T-helper 2 cell treated with Interferon-gamma antibody and Interleukin-4, amounts not matched to agents 5 μg/mL and 100 μg/mL, for 36 hours (primary cell): ENCODE results near the gene VAV2.

Experiments
- DNase-seq: peaks from one replicate; pipeline ENCODE4 v3.0.0; 2021; ENCODE audit warnings: low spot score
- H3K27ac Mint-ChIP-seq: one replicate; pipeline ENCODE4 v1.8.0; 2021; ENCODE audit warnings: mild to moderate bottlenecking, mixed read lengths
- H3K27me3 Mint-ChIP-seq: one replicate; pipeline ENCODE4 v1.8.0; 2021; ENCODE audit warnings: low read depth, mixed read lengths
- H3K36me3 Mint-ChIP-seq: one replicate; pipeline ENCODE4 v1.8.0; 2021; ENCODE audit warnings: low read depth, mixed read lengths
- H3K4me1 Mint-ChIP-seq: one replicate; pipeline ENCODE4 v1.8.0; 2021; ENCODE audit warnings: low read depth, mixed read lengths
- H3K4me3 Mint-ChIP-seq: one replicate; pipeline ENCODE4 v1.8.0; 2022; ENCODE audit warnings: mild to moderate bottlenecking, moderate library complexity, mixed read lengths
- H3K9me3 Mint-ChIP-seq: one replicate; pipeline ENCODE4 v1.8.0; 2021; ENCODE audit warnings: mixed read lengths

The VAV2 gene

GRCh38 chr9:134032456-134033222 is 40.5 kb upstream of the VAV2 start:
- Mint-ChIP-seq H3K4me3 (no peak overlapping the region), H3K36me3 (peaks cover 24% of the 10 kb centered on the region), H3K27me3 (no peaks in the 10 kb centered on the region), H3K4me1 (no peaks in the 10 kb centered on the region), H3K9me3 (no peaks in the 10 kb centered on the region), H3K27ac (no peak overlapping the region)
- DNase-seq = no peak

- Mint-ChIP-seq H3K4me3 (no peak overlapping the region), H3K36me3 (peaks cover 20% of the 10 kb centered on the region), H3K27me3 (no peaks in the 10 kb centered on the region)
These were observed 39.7 kb upstream of the VAV2 start for GRCh38 chr9:134031783-134032182.

GRCh38 chr9:134030821-134031470 is 38.8 kb upstream of the VAV2 start:
- peaks cover 14% of the 10 kb centered on the region for H3K36me3 Mint-ChIP-seq
- no peak overlapping the region for H3K27ac Mint-ChIP-seq
- H3K9me3 Mint-ChIP-seq = no peaks in the 10 kb centered on the region
- DNase-seq = no peak
- H3K4me3 Mint-ChIP-seq = no peak overlapping the region
- H3K4me1 Mint-ChIP-seq = peaks cover 5% of the 10 kb centered on the region
- H3K27me3 Mint-ChIP-seq = no peaks in the 10 kb centered on the region

More at GRCh38 chr9:134031783-134032182, 39.7 kb upstream of the VAV2 start:
- Mint-ChIP-seq H3K9me3 (no peaks in the 10 kb centered on the region), H3K27ac (no peak overlapping the region), H3K4me1 (peaks cover 2% of the 10 kb centered on the region)
- DNase-seq = no peak

DNA sequence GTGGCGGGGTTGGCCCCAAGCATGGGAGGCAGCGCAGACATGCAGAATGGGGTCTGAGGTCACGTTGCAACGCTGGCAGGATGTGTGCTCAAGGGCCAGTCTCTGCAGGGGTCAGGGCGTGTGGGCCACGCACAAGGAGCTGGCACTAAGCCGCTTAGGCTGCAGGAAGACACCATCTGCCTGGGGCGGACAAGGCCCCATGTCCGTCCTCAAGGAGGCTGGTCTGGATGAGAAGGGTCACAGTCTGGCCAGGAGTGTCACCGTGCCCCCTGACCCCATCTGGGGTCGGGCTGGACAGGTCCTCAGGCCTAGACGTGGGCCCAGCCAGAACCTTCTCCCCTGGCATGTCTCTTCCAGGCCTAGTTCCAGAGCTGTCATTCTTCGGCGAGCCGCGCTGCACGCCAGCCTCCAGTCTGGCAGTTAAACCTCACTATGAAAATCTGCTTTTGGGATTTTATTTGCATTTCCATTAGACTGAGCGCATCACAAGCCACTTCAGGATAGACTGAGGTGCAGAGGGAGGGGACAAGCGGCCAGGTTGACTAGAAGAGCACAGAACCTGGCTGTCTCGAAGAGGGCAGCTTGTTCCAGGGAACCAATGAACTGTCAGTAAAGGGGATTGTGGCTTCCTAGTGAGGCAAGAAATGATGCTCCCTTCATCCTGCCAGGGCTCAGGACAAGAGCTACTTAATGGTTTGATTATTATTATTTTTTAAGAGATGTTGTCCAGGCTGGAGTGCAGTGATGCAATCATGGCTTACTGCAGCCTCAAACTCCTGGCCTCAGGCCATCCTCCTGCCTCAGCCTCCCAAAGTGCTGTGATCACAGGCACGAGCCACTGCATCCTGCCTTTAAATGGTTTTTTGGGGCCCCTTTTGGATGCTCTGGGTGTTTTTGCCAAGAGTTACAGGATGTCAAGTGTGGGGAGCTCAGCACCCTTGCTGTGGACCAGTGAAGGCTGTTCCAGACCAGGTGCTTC is 37.4 kb upstream of the VAV2 start:
- DNase-seq = no peak
- Mint-ChIP-seq H3K36me3 (peaks cover 7% of the 10 kb centered on the region), H3K9me3 (no peaks in the 10 kb centered on the region), H3K4me3 (no peak overlapping the region), H3K4me1 (peaks cover 6% of the 10 kb centered on the region), H3K27me3 (no peaks in the 10 kb centered on the region), H3K27ac (no peak overlapping the region)

GRCh38 chr9:134028575-134029247 is 36.6 kb upstream of the VAV2 start:
- H3K4me1 Mint-ChIP-seq = peaks cover 9% of the 10 kb centered on the region
- no peaks in the 10 kb centered on the region for H3K9me3 Mint-ChIP-seq
- no peak for DNase-seq
- H3K27ac Mint-ChIP-seq = no peak overlapping the region
- no peaks in the 10 kb centered on the region for H3K27me3 Mint-ChIP-seq
- no peak overlapping the region for H3K4me3 Mint-ChIP-seq
- peaks cover 7% of the 10 kb centered on the region for H3K36me3 Mint-ChIP-seq

- Mint-ChIP-seq H3K27ac (no peak overlapping the region), H3K9me3 (no peaks in the 10 kb centered on the region), H3K4me3 (no peak overlapping the region), H3K36me3 (peaks cover 4% of the 10 kb centered on the region), H3K4me1 (peaks cover 9% of the 10 kb centered on the region), H3K27me3 (no peaks in the 10 kb centered on the region)
- no peak for DNase-seq
These were observed 36.0 kb upstream of the VAV2 start for GRCh38 chr9:134028076-134028475.

DNA sequence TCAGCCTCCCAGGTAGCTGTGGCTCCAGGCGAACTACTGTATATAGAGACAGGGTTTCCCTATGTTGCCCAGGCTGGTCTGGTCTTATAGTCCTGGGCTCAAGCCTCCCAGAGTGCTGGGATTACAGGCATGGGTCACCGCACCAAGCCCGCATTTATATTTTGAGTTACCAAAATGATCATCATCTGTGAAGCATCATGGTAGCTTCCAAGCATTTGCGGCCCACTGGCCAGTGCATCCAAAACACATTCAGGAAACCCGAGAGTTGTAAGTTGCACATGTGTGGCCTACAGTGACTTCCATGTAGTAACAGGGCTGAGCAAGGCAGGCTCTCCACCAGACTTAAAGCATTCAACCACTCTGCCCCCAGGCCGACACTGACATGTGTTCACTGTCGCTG is 35.4 kb upstream of the VAV2 start:
- Mint-ChIP-seq H3K27ac (no peak overlapping the region), H3K36me3 (no peaks in the 10 kb centered on the region), H3K27me3 (no peaks in the 10 kb centered on the region), H3K4me3 (no peak overlapping the region), H3K9me3 (no peaks in the 10 kb centered on the region), H3K4me1 (peaks cover 9% of the 10 kb centered on the region)
- DNase-seq = no peak

DNA sequence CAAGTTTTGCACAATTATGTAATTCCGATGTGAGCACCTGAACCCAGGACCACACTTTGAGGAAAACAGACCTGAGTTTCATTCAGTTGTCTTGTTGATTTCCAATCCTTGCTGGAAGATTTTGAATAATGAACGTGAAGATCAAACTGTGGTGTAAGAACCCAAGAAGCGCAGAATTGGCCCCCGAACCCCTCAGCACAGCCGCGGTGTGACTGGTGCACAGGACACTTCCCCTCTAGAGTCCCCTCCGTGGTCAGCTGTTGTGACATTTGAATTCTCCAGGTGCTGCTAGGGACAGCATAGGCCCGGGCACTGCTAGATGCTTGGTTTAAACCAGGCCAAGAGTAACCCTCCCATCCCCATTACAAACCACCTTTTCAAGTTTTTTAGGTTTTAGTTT is 34.9 kb upstream of the VAV2 start:
- H3K4me3 Mint-ChIP-seq = peak overlapping the region; percentile 51
- no peak overlapping the region for H3K27ac Mint-ChIP-seq
- no peaks in the 10 kb centered on the region for H3K9me3 Mint-ChIP-seq
- H3K27me3 Mint-ChIP-seq = no peaks in the 10 kb centered on the region
- peaks cover 9% of the 10 kb centered on the region for H3K4me1 Mint-ChIP-seq
- no peaks in the 10 kb centered on the region for H3K36me3 Mint-ChIP-seq
- DNase-seq = no peak

GRCh38 chr9:134026581-134026980 is 34.5 kb upstream of the VAV2 start:
- H3K4me1 Mint-ChIP-seq = peaks cover 9% of the 10 kb centered on the region
- H3K27me3 Mint-ChIP-seq = no peaks in the 10 kb centered on the region
- no peaks in the 10 kb centered on the region for H3K36me3 Mint-ChIP-seq
- peak overlapping the region; percentile 78 for H3K4me3 Mint-ChIP-seq
- no peak overlapping the region for H3K27ac Mint-ChIP-seq
- H3K9me3 Mint-ChIP-seq = no peaks in the 10 kb centered on the region
- DNase-seq = no peak

DNA sequence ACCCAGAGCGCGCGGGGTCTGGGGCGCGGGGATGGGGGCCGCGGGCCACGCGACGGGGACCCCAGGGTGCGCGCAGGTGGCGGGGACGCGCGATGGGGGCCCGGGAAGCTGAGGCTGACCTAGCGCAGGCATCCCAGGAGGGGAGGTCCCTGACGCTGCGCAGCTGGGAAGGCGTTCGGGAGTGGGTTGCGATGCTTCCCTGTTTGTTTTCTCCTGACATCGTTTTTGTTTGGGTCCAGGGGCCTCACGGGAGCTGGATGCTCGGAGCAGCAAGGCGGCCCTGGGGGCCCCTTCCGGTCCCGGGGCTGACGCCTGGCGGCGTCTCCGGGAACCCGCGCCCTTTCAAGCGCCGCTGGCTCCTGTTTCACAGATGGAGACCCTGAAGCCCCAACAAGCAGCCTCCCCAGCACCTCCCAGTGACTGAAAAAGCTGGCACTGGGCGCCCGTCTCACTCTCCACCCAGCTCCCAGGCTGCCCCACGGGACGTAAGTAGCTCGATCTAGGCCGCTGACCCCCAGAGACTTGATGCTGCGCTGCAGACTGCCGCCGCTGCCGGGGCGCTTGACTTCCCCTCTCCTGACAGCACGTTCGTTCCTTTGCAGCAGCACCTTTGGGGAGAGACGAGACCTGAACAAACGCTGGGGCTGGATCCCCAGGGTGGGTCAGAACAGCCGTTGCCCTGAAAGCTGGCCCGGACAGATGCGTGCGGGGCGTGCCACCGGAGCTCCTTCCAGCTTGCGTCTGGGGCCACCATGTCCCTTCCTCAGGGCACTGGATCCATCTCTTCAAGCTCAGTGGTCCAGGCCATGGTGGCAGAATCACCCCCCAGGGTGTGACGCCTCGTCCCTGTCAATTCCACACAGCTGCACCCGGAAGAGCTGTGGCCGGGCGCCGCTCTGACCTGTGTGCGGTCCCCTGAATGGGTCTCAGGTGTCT is 33.8 kb upstream of the VAV2 start:
- Mint-ChIP-seq H3K27ac (peak overlapping the region; percentile 31), H3K9me3 (no peaks in the 10 kb centered on the region), H3K36me3 (no peaks in the 10 kb centered on the region), H3K4me3 (peak overlapping the region; percentile 79), H3K27me3 (no peaks in the 10 kb centered on the region), H3K4me1 (peaks cover 9% of the 10 kb centered on the region)
- DNase-seq = peak; percentile 49

- peak; percentile 91 for DNase-seq
- H3K4me1 Mint-ChIP-seq = peaks cover 9% of the 10 kb centered on the region
- no peaks in the 10 kb centered on the region for H3K36me3 Mint-ChIP-seq
- no peaks in the 10 kb centered on the region for H3K9me3 Mint-ChIP-seq
- peak within 1 kb of the TSS; percentile 79 for H3K4me3 Mint-ChIP-seq
- H3K27ac Mint-ChIP-seq = peak within 1 kb of the TSS; percentile 67
- no peaks in the 10 kb centered on the region for H3K27me3 Mint-ChIP-seq
These were observed 32.9 kb upstream of the VAV2 start, which contains the start of gene BRD3OS for GRCh38 chr9:134024828-134025605. Gene BRD3OS, plus strand, starts transcription at chr9:134025481. Its CDS starts 1,267 bp downstream, at chr9:134026748.

DNA sequence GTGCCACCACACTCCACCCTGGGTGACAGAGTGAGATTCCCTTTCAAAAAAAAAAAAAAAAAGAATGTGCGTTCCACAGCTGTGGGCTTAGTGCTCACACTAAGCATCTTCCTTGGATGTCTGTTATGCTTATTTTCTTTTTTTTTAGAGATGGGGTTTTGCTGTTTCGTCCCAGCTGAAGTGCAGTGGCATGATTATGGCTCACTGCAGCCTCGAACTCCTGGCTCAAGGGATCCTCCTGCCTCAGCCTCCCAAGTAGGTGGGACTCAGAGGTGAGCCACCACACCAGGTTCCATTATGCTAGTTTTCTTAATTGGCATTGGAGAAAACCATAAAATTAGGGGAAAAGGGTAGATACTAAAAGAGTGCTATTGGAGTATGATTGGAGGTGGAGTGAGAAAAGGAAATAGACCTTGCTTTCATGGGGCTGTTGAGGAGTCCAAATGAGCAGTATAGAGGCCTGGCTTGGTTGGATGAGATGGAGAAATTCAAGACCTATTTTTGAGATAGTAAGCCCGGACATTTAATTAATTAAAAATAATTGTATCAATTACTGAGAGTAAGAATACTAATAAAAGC is 32.2 kb upstream of the VAV2 start:
- peaks cover 9% of the 10 kb centered on the region for H3K4me1 Mint-ChIP-seq
- H3K27me3 Mint-ChIP-seq = no peaks in the 10 kb centered on the region
- no peaks in the 10 kb centered on the region for H3K9me3 Mint-ChIP-seq
- DNase-seq = no peak
- no peaks in the 10 kb centered on the region for H3K36me3 Mint-ChIP-seq
- H3K27ac Mint-ChIP-seq = no peak overlapping the region
- peak overlapping the region; percentile 27 for H3K4me3 Mint-ChIP-seq
